Gastrocnemius medialis (tissue), 4 donors: ENCODE measurements around the gene AKAP17A. TPM values are rescaled to one million over a fixed set of nuclear protein-coding genes. Genes with fewer than 3 reads are reported as not detected.

ENCODE experiments used
- ATAC-seq, 2 donors: fragments of 150-250 bp; one replicate each; pipeline ENCODE4 v1.9.1; 2016
- DNase-seq, 2 donors: peaks; one replicate each; pipeline ENCODE4 v3.0.0-alpha.2; 2019
- H3K27ac ChIP-seq, 4 donors: fragments of 200-600 bp; sonication (generic); 1 replicate in 1 of 4; 2 replicates in 3 of 4; pipeline ENCODE4 v1.5.1; 2016 to 2018; ENCODE audit warnings: mild to moderate bottlenecking in 2 of 4, moderate library complexity in 1 of 4
- H3K27me3 ChIP-seq, 3 donors: fragments of 200-600 bp; sonication (generic) in 2 of 3; 1 replicate in 1 of 3; 2 replicates in 2 of 3; pipeline versions ENCODE4 v1.5.1 to v1.6.0; 2016 to 2019; ENCODE audit warnings: mild to moderate bottlenecking in 1 of 3, moderate library complexity in 1 of 3
- H3K36me3 ChIP-seq, 2 donors: fragments of 200-600 bp; sonication (generic) in 1 of 2; one replicate each; pipeline ENCODE4 v1.5.1; 2017 to 2018
- H3K4me1 ChIP-seq, 2 donors: fragments of 200-600 bp; sonication (generic) in 1 of 2; one replicate each; pipeline ENCODE4 v1.5.1; 2016 to 2017; ENCODE audit warnings: mild to moderate bottlenecking in 2 of 2
- H3K4me3 ChIP-seq, 4 donors: fragments of 200-600 bp; sonication (generic) in 3 of 4; 1 replicate in 1 of 4; 2 replicates in 3 of 4; pipeline ENCODE4 v1.5.1; 2016 to 2019; ENCODE audit warnings: mild to moderate bottlenecking in 2 of 4
- H3K9me3 ChIP-seq, 3 donors: fragments of 200-600 bp; sonication (generic) in 2 of 3; 1 replicate in 1 of 3; 2 replicates in 2 of 3; pipeline ENCODE4 v1.5.1; 2016 to 2019
- CTCF ChIP-seq, 5 experiments: fragments of 450-650 bp in 3 of 5; fragments of 200-600 bp in 2 of 5; sonication (generic) in 2 of 5; IDR thresholded peaks in 4 of 5; conservative IDR thresholded peaks in 1 of 5; 1 replicate in 4 of 5; 2 replicates in 1 of 5; pipeline ENCODE4 v1.5.1; 2016 to 2019; ENCODE audit warnings: antibody characterized with exemption in 5 of 5, mild to moderate bottlenecking in 3 of 5, moderate library complexity in 3 of 5
- POLR2A ChIP-seq, 2 donors: fragments of 450-650 bp; IDR thresholded peaks; one replicate each; pipeline ENCODE4 v1.6.1; 2017; ENCODE audit warnings: antibody characterized with exemption in 2 of 2, mild to moderate bottlenecking in 2 of 2, moderate library complexity in 2 of 2
- in situ Hi-C, 4 donors: fragments of 200-750 bp; cut with MboI; loops; one replicate each; pipeline versions ENCODE4 v1.15.0 to v1.8.0; 2017; ENCODE audit warnings: low sequenced_read_pairs in 4 of 4
- intact Hi-C: fragments of 100-400 bp; cut with DNase I; formaldehyde crosslinking; loops from one replicate; pipeline ENCODE4 v1.15.1; 2023; ENCODE audit warnings: low total_unique reads
- total RNA-seq, 4 donors: library from RNA; depleted of rRNA; stranded (reverse); fragments of >200 nt; gene quantifications; one replicate each; pipeline versions ENCODE4 v1.1.0 to v1.2.3, GENCODE V29; 2016

AKAP17A gene
- total RNA-seq, 4 donors from 2014 or later: 14.1 to 15.9 (median 14.5) TPM

GRCh38 chrX:1592470-1593142 is 1.2 kb downstream of the AKAP17A start:
- ATAC-seq (no peak), DNase-seq (no peak)
- peak overlapping the region; percentile 74 to 88 (median 80) for H3K27ac ChIP-seq
- in situ Hi-C loops (loop anchor here in 2 of 4 donors (25.0 kb wide), 1 partner anchor 130 kb away; the partner anchor contains the start of gene ASMTL (in 2 of the 2)), intact Hi-C loops (loop anchor here (5.0 kb wide), 1 partner anchor 600 kb away; no protein-coding TSS in a partner anchor)
- H3K4me1 ChIP-seq: peaks cover 6 to 14% of the 10 kb centered on the region in 2 donors
- H3K4me3 ChIP-seq: peak overlapping the region; percentile 77 to 99 (median 91)
- H3K9me3 ChIP-seq: no peaks in the 10 kb centered on the region
- H3K27me3 ChIP-seq: no peaks in the 10 kb centered on the region
- H3K36me3 ChIP-seq: peaks cover 0 to 37% of the 10 kb centered on the region in 2 donors
- no peak for TF ChIP-seq POLR2A (IDR thresholded peaks at IDR 0.05)
- TF ChIP-seq CTCF (IDR thresholded peaks at IDR 0.05 in 4 of 5, conservative IDR thresholded peaks at IDR 0.05 in 1 of 5): no peak

- intact Hi-C loops (loop anchor here (5.0 kb wide), 1 partner anchor 601 kb away; no protein-coding TSS in a partner anchor), in situ Hi-C loops (loop anchor here in 2 of 4 donors (25.0 kb wide), 1 partner anchor 131 kb away; the partner anchor contains the start of gene ASMTL (in 2 of the 2))
- TF ChIP-seq CTCF (IDR thresholded peaks at IDR 0.05 in 4 of 5, conservative IDR thresholded peaks at IDR 0.05 in 1 of 5) (no peak), POLR2A (IDR thresholded peaks at IDR 0.05) (no peak)
- H3K27ac ChIP-seq: peak overlapping the region in 2 of 4 donors; percentile 78 to 82
- H3K9me3 ChIP-seq: no peaks in the 10 kb centered on the region
- peaks cover 0 to 45% of the 10 kb centered on the region in 2 donors for H3K36me3 ChIP-seq
- no peak for DNase-seq
- peaks cover 6 to 14% of the 10 kb centered on the region in 2 donors for H3K4me1 ChIP-seq
- no peaks in the 10 kb centered on the region for H3K27me3 ChIP-seq
- H3K4me3 ChIP-seq: peak overlapping the region in 3 of 4 donors; percentile 77 to 94 (median 88)
- no peak for ATAC-seq
Observed at GRCh38 chrX:1593286-1594271, 2.2 kb downstream of the AKAP17A start.

GRCh38 chrX:1595711-1596060 is 4.3 kb downstream of the AKAP17A start:
- no peaks in the 10 kb centered on the region for H3K27me3 ChIP-seq
- H3K27ac ChIP-seq: no peak overlapping the region
- no peak for TF ChIP-seq POLR2A (IDR thresholded peaks at IDR 0.05)
- TF ChIP-seq CTCF (IDR thresholded peaks at IDR 0.05 in 4 of 5, conservative IDR thresholded peaks at IDR 0.05 in 1 of 5): no peak
- H3K9me3 ChIP-seq: no peaks in the 10 kb centered on the region
- peaks cover 0 to 66% of the 10 kb centered on the region in 2 donors for H3K36me3 ChIP-seq
- H3K4me3 ChIP-seq: no peak overlapping the region
- DNase-seq (no peak), ATAC-seq (no peak)
- in situ Hi-C loops (loop anchor here in 2 of 4 donors (25.0 kb wide), 1 partner anchor 133 kb away; the partner anchor contains the start of gene ASMTL (in 2 of the 2)), intact Hi-C loops (no loop called here)
- peaks cover 6 to 14% of the 10 kb centered on the region in 2 donors for H3K4me1 ChIP-seq

GRCh38 chrX:1596676-1597344 is 5.4 kb downstream of the AKAP17A start:
- in situ Hi-C loops: loop anchor here in 2 of 4 donors (25.0 kb wide), 1 partner anchor 135 kb away; the partner anchor contains the start of gene ASMTL (in 2 of the 2)
- DNase-seq (no peak), ATAC-seq (no peak)
- H3K4me1 ChIP-seq: peaks cover 6 to 14% of the 10 kb centered on the region in 2 donors
- H3K36me3 ChIP-seq: peaks cover 4 to 77% of the 10 kb centered on the region in 2 donors
- intact Hi-C loops: no loop called here
- no peak for TF ChIP-seq POLR2A (IDR thresholded peaks at IDR 0.05)
- TF ChIP-seq CTCF (IDR thresholded peaks at IDR 0.05 in 4 of 5, conservative IDR thresholded peaks at IDR 0.05 in 1 of 5): no peak
- H3K27ac ChIP-seq: no peak overlapping the region
- H3K9me3 ChIP-seq: no peaks in the 10 kb centered on the region
- no peaks in the 10 kb centered on the region for H3K27me3 ChIP-seq
- no peak overlapping the region for H3K4me3 ChIP-seq
